Trophoblast cell (in vitro differentiated cells and primary cell): Measurements from ENCODE around the gene CD6.

ENCODE experiments used
- DNase-seq, 2 donors: peaks; one replicate each; pipeline ENCODE4 v3.0.0-alpha.2; 2016
- H2AFZ ChIP-seq: 2 replicates; pipeline ENCODE4 v1.6.1; 2013; ENCODE audit warnings: low read length, moderate library complexity, mild to moderate bottlenecking; ENCODE audit not compliant: insufficient read depth, poor library complexity
- H2AK5ac ChIP-seq: 2 replicates; pipeline ENCODE4 v1.6.1; 2013; ENCODE audit warnings: mild to moderate bottlenecking, low read length
- H2BK120ac ChIP-seq: 2 replicates; pipeline ENCODE4 v1.6.1; 2013; ENCODE audit warnings: low read length, mild to moderate bottlenecking, moderate library complexity; ENCODE audit not compliant: insufficient read depth, poor library complexity
- H2BK12ac ChIP-seq: 2 replicates; pipeline ENCODE4 v1.6.1; 2013; ENCODE audit warnings: mild to moderate bottlenecking, low read length, moderate library complexity
- H2BK5ac ChIP-seq: 2 replicates; pipeline ENCODE4 v1.6.1; 2013; ENCODE audit warnings: low read length, low read depth, moderate library complexity, mild to moderate bottlenecking; ENCODE audit not compliant: poor library complexity
- H3K14ac ChIP-seq: 2 replicates; pipeline ENCODE4 v1.6.1; 2013; ENCODE audit warnings: mild to moderate bottlenecking, low read length
- H3K18ac ChIP-seq: 2 replicates; pipeline ENCODE4 v1.6.1; 2013; ENCODE audit warnings: mild to moderate bottlenecking, low read length
- H3K23ac ChIP-seq: 2 replicates; pipeline ENCODE4 v1.6.1; 2013; ENCODE audit warnings: low read length
- H3K27ac ChIP-seq: 2 replicates; pipeline ENCODE4 v1.5.1; 2013; ENCODE audit warnings: low read depth, mild to moderate bottlenecking, inconsistent platforms, low read length, moderate library complexity
- H3K27me3 ChIP-seq: 2 replicates; pipeline ENCODE4 v1.6.1; 2013; ENCODE audit warnings: inconsistent platforms, mild to moderate bottlenecking, low read length, moderate library complexity; ENCODE audit not compliant: insufficient read depth
- H3K36me3 ChIP-seq, 2 experiments: 1 replicate in 1 of 2; 2 replicates in 1 of 2; pipeline ENCODE4 v1.6.1; 2013; ENCODE audit warnings: low read length in 2 of 2, mild to moderate bottlenecking in 2 of 2, moderate library complexity in 1 of 2; ENCODE audit not compliant: insufficient read depth in 2 of 2, control insufficient read depth in 1 of 2
- H3K4ac ChIP-seq: 2 replicates; pipeline ENCODE4 v1.6.1; 2013; ENCODE audit warnings: low read depth, mild to moderate bottlenecking, low read length, moderate library complexity
- H3K4me1 ChIP-seq, 2 experiments: 1 replicate in 1 of 2; 2 replicates in 1 of 2; pipeline ENCODE4 v1.6.1; 2013; ENCODE audit warnings: low read length in 2 of 2, mild to moderate bottlenecking in 2 of 2, moderate library complexity in 1 of 2; ENCODE audit not compliant: insufficient read depth in 2 of 2, control insufficient read depth in 1 of 2
- H3K4me2 ChIP-seq: 2 replicates; pipeline ENCODE4 v1.6.1; 2013; ENCODE audit warnings: inconsistent platforms, mild to moderate bottlenecking, low read length, moderate library complexity
- H3K4me3 ChIP-seq: 2 replicates; pipeline ENCODE4 v1.5.1; 2013; ENCODE audit warnings: mild to moderate bottlenecking, low read depth, low read length, inconsistent platforms
- H3K79me1 ChIP-seq: one replicate; pipeline ENCODE4 v1.6.1; 2013; ENCODE audit warnings: low read length
- H3K79me2 ChIP-seq: 2 replicates; pipeline ENCODE4 v1.6.1; 2013; ENCODE audit warnings: low read length, mild to moderate bottlenecking; ENCODE audit not compliant: control insufficient read depth, insufficient read depth, poor library complexity
- H3K9ac ChIP-seq: 2 replicates; pipeline ENCODE4 v1.6.1; 2013; ENCODE audit warnings: mild to moderate bottlenecking, low read length
- H3K9me3 ChIP-seq: 2 replicates; pipeline ENCODE4 v1.6.1; 2013; ENCODE audit warnings: low read depth, mild to moderate bottlenecking, control low read depth, inconsistent platforms, low read length; ENCODE audit not compliant: insufficient read depth
- H4K12ac ChIP-seq: 2 replicates; pipeline ENCODE4 v1.6.1; 2013; ENCODE audit warnings: low read depth, mild to moderate bottlenecking, low read length, moderate library complexity
- H4K8ac ChIP-seq: 2 replicates; pipeline ENCODE4 v1.6.1; 2013; ENCODE audit warnings: low read depth, mild to moderate bottlenecking, low read length, moderate library complexity
- H4K91ac ChIP-seq: one replicate; pipeline ENCODE4 v1.6.1; 2013; ENCODE audit warnings: low read depth, mild to moderate bottlenecking, low read length, moderate library complexity
- WGBS: extraction: QIAGEN DNeasy Blood & Tissue Kit; methylation state at CpG from one replicate; pipeline ENCODE4 v1.1.7; 2013; ENCODE audit warnings: missing lambda C conversion rate; ENCODE audit not compliant: insufficient read length, insufficient coverage; ENCODE audit errors: extremely low coverage; 5-methylcytosine and 5-hydroxymethylcytosine counted together

Gene CD6

GRCh38 chr11:61000426-61000825 is 28.9 kb downstream of the CD6 start:
- H2BK5ac ChIP-seq, result no peak overlapping the region
- H4K8ac ChIP-seq, result no peak overlapping the region
- H3K4me2 ChIP-seq, result no peak overlapping the region
- no peak overlapping the region for H4K12ac ChIP-seq
- H2AK5ac ChIP-seq, result no peak overlapping the region
- H2BK120ac ChIP-seq, result no peak overlapping the region
- H3K9ac ChIP-seq, result no peak overlapping the region
- H2BK12ac ChIP-seq, result no peak overlapping the region
- no peaks in the 10 kb centered on the region for H3K27me3 ChIP-seq
- no CpG with 5 or more reads among the region's 11 CpGs for WGBS
- no peaks in the 10 kb centered on the region for H3K4me1 ChIP-seq
- no peak overlapping the region for H3K18ac ChIP-seq
- H3K4me3 ChIP-seq, result no peak overlapping the region
- H4K91ac ChIP-seq, result no peak overlapping the region
- H3K9me3 ChIP-seq, result no peaks in the 10 kb centered on the region
- no peak overlapping the region for H2AFZ ChIP-seq
- no peak overlapping the region for H3K14ac ChIP-seq
- H3K79me1 ChIP-seq, result no peaks in the 10 kb centered on the region
- no peak overlapping the region for H3K27ac ChIP-seq
- no peaks in the 10 kb centered on the region for H3K36me3 ChIP-seq
- H3K4ac ChIP-seq, result no peak overlapping the region
- H3K23ac ChIP-seq, result no peak overlapping the region
- DNase-seq, result no peak
- H3K79me2 ChIP-seq, result no peaks in the 10 kb centered on the region

DNA sequence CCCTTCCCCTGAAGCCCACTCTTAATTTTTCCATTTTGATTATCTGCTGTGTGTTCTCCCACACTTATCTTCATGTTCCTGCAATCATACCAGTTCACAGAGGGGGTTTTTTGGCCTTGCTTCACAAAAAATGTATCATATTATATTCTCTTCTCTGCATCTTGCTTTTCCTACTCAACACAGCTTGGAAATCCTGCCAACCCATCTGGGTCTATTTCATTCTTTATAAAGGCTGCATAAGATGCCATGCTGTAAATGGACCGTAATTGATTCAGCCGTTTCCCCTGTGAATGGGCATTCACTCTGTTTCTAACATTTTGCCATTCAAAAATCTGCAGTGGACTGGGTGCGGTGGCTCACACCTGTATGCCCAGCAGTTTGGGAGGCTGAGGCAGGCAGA is 30.5 kb downstream of the CD6 start:
- Histone ChIP-seq H3K79me1 (no peaks in the 10 kb centered on the region), H2AK5ac (no peak overlapping the region), H3K79me2 (no peaks in the 10 kb centered on the region), H4K8ac (no peak overlapping the region), H3K9me3 (no peaks in the 10 kb centered on the region), H4K91ac (no peak overlapping the region), H3K4me3 (no peak overlapping the region), H3K36me3 (no peaks in the 10 kb centered on the region), H2BK5ac (no peak overlapping the region), H4K12ac (no peak overlapping the region), H3K23ac (no peak overlapping the region), H3K4ac (no peak overlapping the region), H3K27me3 (peaks cover 7% of the 10 kb centered on the region), H2BK120ac (no peak overlapping the region), H3K4me1 (no peaks in the 10 kb centered on the region), H2AFZ (no peak overlapping the region), H3K9ac (no peak overlapping the region), H3K14ac (no peak overlapping the region), H3K18ac (no peak overlapping the region), H3K27ac (no peak overlapping the region), H2BK12ac (no peak overlapping the region), H3K4me2 (no peak overlapping the region)
- no CpG with 5 or more reads among the region's 3 CpGs for WGBS
- no peak for DNase-seq

GRCh38 chr11:61002598-61002997 is 31.1 kb downstream of the CD6 start:
- H3K18ac ChIP-seq, result no peak overlapping the region
- H2AK5ac ChIP-seq, result no peak overlapping the region
- no peak overlapping the region for H2AFZ ChIP-seq
- H3K79me2 ChIP-seq, result no peaks in the 10 kb centered on the region
- no peak overlapping the region for H3K4ac ChIP-seq
- no peak overlapping the region for H2BK5ac ChIP-seq
- no peak overlapping the region for H3K14ac ChIP-seq
- DNase-seq, result no peak
- no peak overlapping the region for H3K4me2 ChIP-seq
- no peaks in the 10 kb centered on the region for H3K79me1 ChIP-seq
- no peak overlapping the region for H3K9ac ChIP-seq
- H3K9me3 ChIP-seq, result no peaks in the 10 kb centered on the region
- H3K27ac ChIP-seq, result no peak overlapping the region
- WGBS, result no CpG with 5 or more reads among the region's 7 CpGs
- peaks cover 13% of the 10 kb centered on the region for H3K27me3 ChIP-seq
- peaks cover 4 to 5% of the 10 kb centered on the region in 2 experiments for H3K4me1 ChIP-seq
- no peak overlapping the region for H3K4me3 ChIP-seq
- no peak overlapping the region for H2BK120ac ChIP-seq
- H3K36me3 ChIP-seq, result no peaks in the 10 kb centered on the region
- no peak overlapping the region for H2BK12ac ChIP-seq
- no peak overlapping the region for H4K8ac ChIP-seq
- H4K12ac ChIP-seq, result no peak overlapping the region
- H4K91ac ChIP-seq, result no peak overlapping the region
- H3K23ac ChIP-seq, result no peak overlapping the region

- no peak overlapping the region for H2BK12ac ChIP-seq
- no peak overlapping the region for H3K4ac ChIP-seq
- no peak overlapping the region for H3K18ac ChIP-seq
- DNase-seq, result no peak
- no peak overlapping the region for H3K4me3 ChIP-seq
- no peak overlapping the region for H2AFZ ChIP-seq
- no peak overlapping the region for H3K4me2 ChIP-seq
- H3K9me3 ChIP-seq, result no peaks in the 10 kb centered on the region
- H3K14ac ChIP-seq, result no peak overlapping the region
- no peak overlapping the region for H4K91ac ChIP-seq
- no peak overlapping the region for H4K8ac ChIP-seq
- no peak overlapping the region for H4K12ac ChIP-seq
- no peak overlapping the region for H3K23ac ChIP-seq
- H3K9ac ChIP-seq, result no peak overlapping the region
- H2BK120ac ChIP-seq, result no peak overlapping the region
- no peak overlapping the region for H3K27ac ChIP-seq
- WGBS, result no CpG with 5 or more reads among the region's 10 CpGs
- no peaks in the 10 kb centered on the region for H3K79me2 ChIP-seq
- H2AK5ac ChIP-seq, result no peak overlapping the region
- no peaks in the 10 kb centered on the region for H3K36me3 ChIP-seq
- no peak overlapping the region for H2BK5ac ChIP-seq
- H3K4me1 ChIP-seq, result peaks cover 8 to 12% of the 10 kb centered on the region in 2 experiments
- no peaks in the 10 kb centered on the region for H3K79me1 ChIP-seq
- peaks cover 26% of the 10 kb centered on the region for H3K27me3 ChIP-seq
These were observed 32.7 kb downstream of the CD6 start for GRCh38 chr11:61004180-61004611.
